ENCODE data around the gene DCXR. TPM values are rescaled to one million over a fixed set of nuclear protein-coding genes. Genes with fewer than 3 reads are reported as not detected.

DCXR gene
- total and polyA plus RNA-seq, 2 of the 13 experiments (the other 11 are each of a cell fraction or from before 2014, with no cell fraction given), result 287 to 311 TPM

- TF ChIP-seq ISX (CRISPR knock-in tag; conservative IDR thresholded peaks at IDR 0.05) (no peak), ZBTB10 (CRISPR knock-in tag; IDR thresholded peaks at IDR 0.05; ENCODE audit: borderline replicate concordance) (no peak), RORA (CRISPR knock-in tag; IDR thresholded peaks at IDR 0.05) (no peak), ZNF543 (CRISPR knock-in tag; IDR thresholded peaks at IDR 0.05) (no peak), MYNN (CRISPR knock-in tag; IDR thresholded peaks at IDR 0.05; ENCODE audit: low read depth) (no peak), ZNF704 (CRISPR knock-in tag; IDR thresholded peaks at IDR 0.05; ENCODE audit: borderline replicate concordance) (peak; percentile 63; the same call in 1 of the 2 replicates), NAIF1 (CRISPR knock-in tag; IDR thresholded peaks at IDR 0.05; ENCODE audit: borderline replicate concordance) (no peak), ZNF841 (CRISPR knock-in tag; IDR thresholded peaks at IDR 0.05; ENCODE audit: borderline replicate concordance) (no peak), ERF (CRISPR knock-in tag; IDR thresholded peaks at IDR 0.05) (no peak), SOX13 (IDR thresholded peaks at IDR 0.05) (no peak), SOX13 (CRISPR knock-in tag; conservative IDR thresholded peaks at IDR 0.05 in 1 of 2, IDR thresholded peaks at IDR 0.05 in 1 of 2) (0 out of 4 replicates have a peak, but pooled peaks of 1 of the 2 experiments have one; percentile 33), NFYB (CRISPR knock-in tag; IDR thresholded peaks at IDR 0.05) (no peak), BRCA1 (CRISPR knock-in tag; IDR thresholded peaks at IDR 0.05) (no peak), ELF3 (CRISPR knock-in tag; IDR thresholded peaks at IDR 0.05) (no peak), AGO2 (optimal IDR thresholded peaks at IDR 0.05; ENCODE audit: low read depth, low read length) (peak; percentile 87), ZSCAN9 (CRISPR knock-in tag; IDR thresholded peaks at IDR 0.05; ENCODE audit: borderline replicate concordance) (no peak)
- TF ChIP-seq, protein P1, sequence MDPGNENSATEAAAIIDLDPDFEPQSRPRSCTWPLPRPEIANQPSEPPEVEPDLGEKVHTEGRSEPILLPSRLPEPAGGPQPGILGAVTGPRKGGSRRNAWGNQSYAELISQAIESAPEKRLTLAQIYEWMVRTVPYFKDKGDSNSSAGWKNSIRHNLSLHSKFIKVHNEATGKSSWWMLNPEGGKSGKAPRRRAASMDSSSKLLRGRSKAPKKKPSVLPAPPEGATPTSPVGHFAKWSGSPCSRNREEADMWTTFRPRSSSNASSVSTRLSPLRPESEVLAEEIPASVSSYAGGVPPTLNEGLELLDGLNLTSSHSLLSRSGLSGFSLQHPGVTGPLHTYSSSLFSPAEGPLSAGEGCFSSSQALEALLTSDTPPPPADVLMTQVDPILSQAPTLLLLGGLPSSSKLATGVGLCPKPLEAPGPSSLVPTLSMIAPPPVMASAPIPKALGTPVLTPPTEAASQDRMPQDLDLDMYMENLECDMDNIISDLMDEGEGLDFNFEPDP (CRISPR knock-in tag; conservative IDR thresholded peaks at IDR 0.05), result no peak
- TF ChIP-seq, protein P2, sequence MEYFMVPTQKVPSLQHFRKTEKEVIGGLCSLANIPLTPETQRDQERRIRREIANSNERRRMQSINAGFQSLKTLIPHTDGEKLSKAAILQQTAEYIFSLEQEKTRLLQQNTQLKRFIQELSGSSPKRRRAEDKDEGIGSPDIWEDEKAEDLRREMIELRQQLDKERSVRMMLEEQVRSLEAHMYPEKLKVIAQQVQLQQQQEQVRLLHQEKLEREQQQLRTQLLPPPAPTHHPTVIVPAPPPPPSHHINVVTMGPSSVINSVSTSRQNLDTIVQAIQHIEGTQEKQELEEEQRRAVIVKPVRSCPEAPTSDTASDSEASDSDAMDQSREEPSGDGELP (IDR thresholded peaks at IDR 0.05; ENCODE audit: borderline replicate concordance, low read depth), result no peak
- TF ChIP-seq, protein P3, sequence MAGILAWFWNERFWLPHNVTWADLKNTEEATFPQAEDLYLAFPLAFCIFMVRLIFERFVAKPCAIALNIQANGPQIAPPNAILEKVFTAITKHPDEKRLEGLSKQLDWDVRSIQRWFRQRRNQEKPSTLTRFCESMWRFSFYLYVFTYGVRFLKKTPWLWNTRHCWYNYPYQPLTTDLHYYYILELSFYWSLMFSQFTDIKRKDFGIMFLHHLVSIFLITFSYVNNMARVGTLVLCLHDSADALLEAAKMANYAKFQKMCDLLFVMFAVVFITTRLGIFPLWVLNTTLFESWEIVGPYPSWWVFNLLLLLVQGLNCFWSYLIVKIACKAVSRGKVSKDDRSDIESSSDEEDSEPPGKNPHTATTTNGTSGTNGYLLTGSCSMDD (CRISPR knock-in tag; IDR thresholded peaks at IDR 0.05), result no peak
- TF ChIP-seq, protein P4, sequence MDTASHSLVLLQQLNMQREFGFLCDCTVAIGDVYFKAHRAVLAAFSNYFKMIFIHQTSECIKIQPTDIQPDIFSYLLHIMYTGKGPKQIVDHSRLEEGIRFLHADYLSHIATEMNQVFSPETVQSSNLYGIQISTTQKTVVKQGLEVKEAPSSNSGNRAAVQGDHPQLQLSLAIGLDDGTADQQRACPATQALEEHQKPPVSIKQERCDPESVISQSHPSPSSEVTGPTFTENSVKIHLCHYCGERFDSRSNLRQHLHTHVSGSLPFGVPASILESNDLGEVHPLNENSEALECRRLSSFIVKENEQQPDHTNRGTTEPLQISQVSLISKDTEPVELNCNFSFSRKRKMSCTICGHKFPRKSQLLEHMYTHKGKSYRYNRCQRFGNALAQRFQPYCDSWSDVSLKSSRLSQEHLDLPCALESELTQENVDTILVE (CRISPR knock-in tag; IDR thresholded peaks at IDR 0.05), result no peak
Measured at GRCh38 chr17:82076018-82076784, 38.7 kb upstream of the DCXR start (continued).
